GM23248 (cell line): ENCODE measurements around the gene ZGPAT.

Experiments
- EZH2 ChIP-seq: fragments of 200-600 bp; sonication (generic); IDR thresholded peaks from 2 replicates; pipeline ENCODE4 v1.6.1; 2018; ENCODE audit warnings: antibody characterized with exemption, mild to moderate bottlenecking; ENCODE audit not compliant: insufficient read depth, poor library complexity, severe bottlenecking
- EZH2phosphoT487 ChIP-seq: fragments of 200-600 bp; sonication (generic); IDR thresholded peaks from 2 replicates; pipeline ENCODE4 v1.6.1; 2018; ENCODE audit warnings: antibody characterized with exemption, moderate library complexity, mild to moderate bottlenecking, low read depth; ENCODE audit not compliant: insufficient read depth

GRCh38 chr20:63675681-63676368 lies 32.0 kb upstream of the ZGPAT start:
- TF ChIP-seq EZH2 (no peak), EZH2phosphoT487 (no peak)
